HG02885 (cell line): ENCODE data around the gene CCDC186.

Experiments
- ATAC-seq: cut with Tn5 transposase; IDR thresholded peaks from one replicate; pipeline ENCODE4 v1.9.1; 2021; ENCODE audit warnings: mild to moderate bottlenecking; ENCODE audit not compliant: unreplicated experiment, poor library complexity

The CCDC186 gene

GRCh38 chr10:114118514-114118913 lies 55.5 kb downstream of the CCDC186 start:
- no peak for ATAC-seq

GRCh38 chr10:114117728-114118127 lies 56.3 kb downstream of the CCDC186 start:
- ATAC-seq = no peak

- ATAC-seq = no peak
Measured at GRCh38 chr10:114115661-114116445, 58.1 kb downstream of the CCDC186 start.

- ATAC-seq = no peak
Measured at GRCh38 chr10:114110174-114110972, 63.6 kb downstream of the CCDC186 start.

- ATAC-seq = peak; percentile 56
Measured at GRCh38 chr10:114103284-114103683, 70.7 kb downstream of the CCDC186 start.

- ATAC-seq = no peak
Measured at GRCh38 chr10:114102256-114102655, 71.7 kb downstream of the CCDC186 start.

- no peak for ATAC-seq
Measured at GRCh38 chr10:114100848-114101741, 72.9 kb downstream of the CCDC186 start.

- no peak for ATAC-seq
Measured at GRCh38 chr10:114096864-114097263, 77.1 kb downstream of the CCDC186 start.

- peak; percentile 50 for ATAC-seq
Measured at GRCh38 chr10:114095559-114096337, 78.3 kb downstream of the CCDC186 start.

- no peak for ATAC-seq
Measured at GRCh38 chr10:114094795-114095194, 79.2 kb downstream of the CCDC186 start.

GRCh38 chr10:114087655-114088054 lies 86.3 kb downstream of the CCDC186 start:
- ATAC-seq = no peak

- ATAC-seq = no peak
Measured at GRCh38 chr10:114087255-114087654, 86.7 kb downstream of the CCDC186 start.

- ATAC-seq = no peak
Measured at GRCh38 chr10:114084215-114084614, 89.8 kb downstream of the CCDC186 start.

GRCh38 chr10:114083040-114083439 lies 91.0 kb downstream of the CCDC186 start:
- no peak for ATAC-seq

GRCh38 chr10:114081911-114082583 lies 92.0 kb downstream of the CCDC186 start:
- ATAC-seq = no peak

- ATAC-seq = no peak
Measured at GRCh38 chr10:114079421-114079820, 94.6 kb downstream of the CCDC186 start.

GRCh38 chr10:114078346-114078745 lies 95.7 kb downstream of the CCDC186 start:
- ATAC-seq = no peak

- no peak for ATAC-seq
Measured at GRCh38 chr10:114077815-114078219, 96.2 kb downstream of the CCDC186 start.

- no peak for ATAC-seq
Measured at GRCh38 chr10:114077347-114077746, 96.7 kb downstream of the CCDC186 start.
